Panc1 (cell line): ENCODE measurements around the gene DDX10. TPM values are rescaled to one million over a fixed set of nuclear protein-coding genes. Genes with fewer than 3 reads are reported as not detected.
"Not testable (repeated sequence)": the region's sequence is repeated elsewhere in the genome, so short reads cannot be mapped to it uniquely, and the experiment has no call there.

Experiments
- ATAC-seq: fragments of 200-7000 bp; cut with Tn5 transposase; 2 replicates; pipeline ENCODE4 v1.9.1; 2020; ENCODE audit warnings: mild to moderate bottlenecking, moderate library complexity
- BruUV-seq: library from RNA; stranded (reverse); fragments of 400-500 nt; replicated peaks from 2 replicates; lab custom pipeline; 2021; lab: Mats Ljungman, UMichigan
- CTCF ChIA-PET: fragments of 300-600 bp; sonication (Branson Sonifier 250); formaldehyde crosslinking; loops from one replicate; lab custom pipeline; 2022; ENCODE audit warnings: antibody characterized with exemption; lab: Charles Lee
- POLR2A ChIA-PET: fragments of 300-600 bp; sonication (Branson Sonifier 250); formaldehyde crosslinking; loops from one replicate; lab custom pipeline; 2022; ENCODE audit warnings: antibody characterized with exemption; lab: Charles Lee
- DNase-seq: peaks from one replicate; pipeline ENCODE4 v3.0.0-alpha.2; 2010; ENCODE audit warnings: low read depth, low spot score
- H3K27ac ChIP-seq: 2 replicates; pipeline ENCODE4 v1.5.1; 2011; ENCODE audit warnings: mild to moderate bottlenecking, low read length, inconsistent platforms
- H3K27me3 ChIP-seq: fragments of 200-500 bp; sonication (Bioruptor generic); 2 replicates; pipeline ENCODE4 v1.6.0; 2014; ENCODE audit warnings: low read length, inconsistent platforms; ENCODE audit not compliant: control insufficient read depth, insufficient read depth
- H3K36me3 ChIP-seq: fragments of 200-500 bp; sonication (Bioruptor generic); 2 replicates; pipeline ENCODE4 v1.5.1; 2014; ENCODE audit warnings: inconsistent platforms, mild to moderate bottlenecking, low read length, moderate library complexity; ENCODE audit not compliant: control insufficient read depth, insufficient read depth
- H3K4me1 ChIP-seq: 2 replicates; pipeline ENCODE4 v1.5.1; 2011; ENCODE audit warnings: inconsistent platforms, mild to moderate bottlenecking, low read length, moderate library complexity; ENCODE audit not compliant: control insufficient read depth, insufficient read depth
- H3K4me3 ChIP-seq, 2 experiments: 2 replicates each; pipeline ENCODE4 v1.5.1; 2011 to 2012; ENCODE audit warnings: low read depth in 2 of 2, low read length in 2 of 2, mild to moderate bottlenecking in 2 of 2, inconsistent platforms in 1 of 2, moderate library complexity in 1 of 2
- H3K9me3 ChIP-seq: fragments of 200-500 bp; sonication (Bioruptor generic); 2 replicates; pipeline ENCODE4 v1.5.1; 2014; ENCODE audit warnings: low read depth, mild to moderate bottlenecking, inconsistent platforms, low read length, moderate library complexity; ENCODE audit not compliant: control insufficient read depth, insufficient read depth
- POLR2AphosphoS5 ChIP-seq: IDR thresholded peaks from 2 replicates; pipeline ENCODE4 v1.6.1; 2012; ENCODE audit warnings: mild to moderate bottlenecking, low read depth, low read length, moderate library complexity
- SIN3A ChIP-seq: IDR thresholded peaks from 2 replicates; pipeline ENCODE4 v1.6.1; 2012; ENCODE audit warnings: low read depth, mild to moderate bottlenecking, low read length, moderate library complexity, borderline replicate concordance; ENCODE audit not compliant: insufficient read depth
- TCF7L2 ChIP-seq: IDR thresholded peaks from 2 replicates; pipeline ENCODE4 v1.6.1; 2011; ENCODE audit warnings: mild to moderate bottlenecking, low read depth, low read length, inconsistent platforms
- in situ Hi-C: cut with HindIII; loops from 2 replicates; pipeline ENCODE4 v1.10.0; 2016; ENCODE audit warnings: low sequenced_read_pairs, low pct_unique_long_range_greater_than_20kb
- intact Hi-C: fragments of 100-400 bp; cut with micrococcal nuclease; formaldehyde crosslinking; loops from one replicate; pipeline ENCODE4 v1.10.0; 2022; ENCODE audit not compliant: unreplicated experiment
- total RNA-seq: library from RNA; stranded (reverse); gene quantifications from one replicate; pipeline ENCODE4 v1.2.1, GENCODE V29; 2021; ENCODE audit not compliant: unreplicated experiment
- TF ChIP-seq, protein P1 (sequence below): fragments of 450-650 bp; IDR thresholded peaks from 2 replicates; pipeline ENCODE4 v1.5.1; 2017; ENCODE audit warnings: mild to moderate bottlenecking
- TF ChIP-seq, protein P2 (sequence below), 2 experiments: IDR thresholded peaks; 2 replicates each; pipeline ENCODE4 v1.6.1; 2011 to 2012; ENCODE audit warnings: low read depth in 2 of 2, control low read depth in 1 of 2, low read length in 1 of 2, mild to moderate bottlenecking in 1 of 2, moderate library complexity in 1 of 2; ENCODE audit not compliant: insufficient read depth in 1 of 2

The DDX10 gene
- total RNA-seq, 1 experiment from 2014 or later = 48.8 TPM

DNA sequence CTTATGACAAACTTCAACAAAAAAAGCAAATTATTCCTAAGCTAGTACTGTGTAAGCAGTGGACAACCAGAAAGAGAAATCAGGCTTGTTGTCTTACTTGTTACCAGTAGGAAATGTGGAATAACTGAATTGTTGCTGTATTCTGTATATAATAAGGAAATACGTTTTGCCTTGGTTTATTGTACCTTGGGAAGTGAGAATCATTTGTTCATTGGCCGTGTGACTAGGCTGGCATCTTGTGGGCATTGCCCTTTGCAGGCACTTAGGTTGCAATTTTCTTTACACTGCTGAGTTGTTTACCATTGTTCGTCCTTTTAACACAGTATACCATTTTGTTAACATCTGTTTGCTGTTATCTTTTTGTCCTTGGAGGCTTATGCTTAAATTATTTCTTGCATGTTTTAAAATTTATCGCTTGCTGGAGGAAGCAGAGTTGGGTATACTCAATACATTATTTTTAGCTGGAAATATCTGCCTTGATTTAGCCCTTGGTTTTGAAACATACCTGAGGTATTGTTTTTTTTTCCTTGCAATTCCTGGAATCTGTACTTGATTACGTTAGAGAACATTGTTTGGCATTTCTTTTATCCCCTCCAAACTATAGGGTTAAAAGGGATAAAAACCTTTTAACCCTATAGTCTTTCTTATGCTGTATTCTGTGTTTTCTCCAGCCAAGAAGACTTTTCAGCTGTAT, 109.3 kb downstream of the DDX10 start:
- no peak overlapping the region for H3K27ac ChIP-seq
- in situ Hi-C loops = no loop called here
- POLR2A ChIA-PET = no interaction called here
- ATAC-seq = no peak
- CTCF ChIA-PET = no interaction called here
- H3K27me3 ChIP-seq = no peaks in the 10 kb centered on the region
- H3K4me1 ChIP-seq = no peaks in the 10 kb centered on the region
- H3K9me3 ChIP-seq = peaks cover 3% of the 10 kb centered on the region; the same call in 1 of the 2 replicates
- H3K36me3 ChIP-seq = no peaks in the 10 kb centered on the region
- intact Hi-C loops = no loop called here
- no TSS peak for BruUV-seq
- DNase-seq = no peak
- no peak overlapping the region for H3K4me3 ChIP-seq
- TF ChIP-seq SIN3A = no peak

DNA sequence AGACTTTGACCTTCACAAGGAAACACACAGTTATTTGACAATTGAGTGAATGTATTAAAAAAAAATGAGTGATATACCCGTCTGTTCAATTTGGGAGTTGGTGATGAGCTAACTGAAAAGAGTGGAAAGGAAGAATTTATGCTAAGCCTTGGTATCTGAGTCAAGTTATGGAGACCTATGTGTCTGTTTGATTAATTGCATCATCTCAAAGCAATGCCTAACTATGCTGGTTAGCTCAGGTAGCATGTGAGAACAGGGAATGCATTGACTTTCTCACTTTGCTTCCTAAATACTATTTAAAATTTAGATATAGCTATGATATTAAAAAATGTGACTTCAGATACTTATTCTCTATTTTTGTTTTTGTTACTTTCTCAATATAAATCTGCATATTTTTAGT, 110.5 kb downstream of the DDX10 start:
- no peaks in the 10 kb centered on the region for H3K27me3 ChIP-seq
- H3K27ac ChIP-seq = no peak overlapping the region
- H3K4me3 ChIP-seq = no peak overlapping the region
- no peak for ATAC-seq
- H3K36me3 ChIP-seq = no peaks in the 10 kb centered on the region
- H3K9me3 ChIP-seq = no peaks in the 10 kb centered on the region; the same call in 1 of the 2 replicates
- intact Hi-C loops (no loop called here), in situ Hi-C loops (no loop called here)
- TF ChIP-seq SIN3A (no peak), TCF7L2 (no peak), POLR2AphosphoS5 (no peak)
- TF ChIP-seq, protein P1, sequence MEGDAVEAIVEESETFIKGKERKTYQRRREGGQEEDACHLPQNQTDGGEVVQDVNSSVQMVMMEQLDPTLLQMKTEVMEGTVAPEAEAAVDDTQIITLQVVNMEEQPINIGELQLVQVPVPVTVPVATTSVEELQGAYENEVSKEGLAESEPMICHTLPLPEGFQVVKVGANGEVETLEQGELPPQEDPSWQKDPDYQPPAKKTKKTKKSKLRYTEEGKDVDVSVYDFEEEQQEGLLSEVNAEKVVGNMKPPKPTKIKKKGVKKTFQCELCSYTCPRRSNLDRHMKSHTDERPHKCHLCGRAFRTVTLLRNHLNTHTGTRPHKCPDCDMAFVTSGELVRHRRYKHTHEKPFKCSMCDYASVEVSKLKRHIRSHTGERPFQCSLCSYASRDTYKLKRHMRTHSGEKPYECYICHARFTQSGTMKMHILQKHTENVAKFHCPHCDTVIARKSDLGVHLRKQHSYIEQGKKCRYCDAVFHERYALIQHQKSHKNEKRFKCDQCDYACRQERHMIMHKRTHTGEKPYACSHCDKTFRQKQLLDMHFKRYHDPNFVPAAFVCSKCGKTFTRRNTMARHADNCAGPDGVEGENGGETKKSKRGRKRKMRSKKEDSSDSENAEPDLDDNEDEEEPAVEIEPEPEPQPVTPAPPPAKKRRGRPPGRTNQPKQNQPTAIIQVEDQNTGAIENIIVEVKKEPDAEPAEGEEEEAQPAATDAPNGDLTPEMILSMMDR = no peak
- TF ChIP-seq, protein P2, sequence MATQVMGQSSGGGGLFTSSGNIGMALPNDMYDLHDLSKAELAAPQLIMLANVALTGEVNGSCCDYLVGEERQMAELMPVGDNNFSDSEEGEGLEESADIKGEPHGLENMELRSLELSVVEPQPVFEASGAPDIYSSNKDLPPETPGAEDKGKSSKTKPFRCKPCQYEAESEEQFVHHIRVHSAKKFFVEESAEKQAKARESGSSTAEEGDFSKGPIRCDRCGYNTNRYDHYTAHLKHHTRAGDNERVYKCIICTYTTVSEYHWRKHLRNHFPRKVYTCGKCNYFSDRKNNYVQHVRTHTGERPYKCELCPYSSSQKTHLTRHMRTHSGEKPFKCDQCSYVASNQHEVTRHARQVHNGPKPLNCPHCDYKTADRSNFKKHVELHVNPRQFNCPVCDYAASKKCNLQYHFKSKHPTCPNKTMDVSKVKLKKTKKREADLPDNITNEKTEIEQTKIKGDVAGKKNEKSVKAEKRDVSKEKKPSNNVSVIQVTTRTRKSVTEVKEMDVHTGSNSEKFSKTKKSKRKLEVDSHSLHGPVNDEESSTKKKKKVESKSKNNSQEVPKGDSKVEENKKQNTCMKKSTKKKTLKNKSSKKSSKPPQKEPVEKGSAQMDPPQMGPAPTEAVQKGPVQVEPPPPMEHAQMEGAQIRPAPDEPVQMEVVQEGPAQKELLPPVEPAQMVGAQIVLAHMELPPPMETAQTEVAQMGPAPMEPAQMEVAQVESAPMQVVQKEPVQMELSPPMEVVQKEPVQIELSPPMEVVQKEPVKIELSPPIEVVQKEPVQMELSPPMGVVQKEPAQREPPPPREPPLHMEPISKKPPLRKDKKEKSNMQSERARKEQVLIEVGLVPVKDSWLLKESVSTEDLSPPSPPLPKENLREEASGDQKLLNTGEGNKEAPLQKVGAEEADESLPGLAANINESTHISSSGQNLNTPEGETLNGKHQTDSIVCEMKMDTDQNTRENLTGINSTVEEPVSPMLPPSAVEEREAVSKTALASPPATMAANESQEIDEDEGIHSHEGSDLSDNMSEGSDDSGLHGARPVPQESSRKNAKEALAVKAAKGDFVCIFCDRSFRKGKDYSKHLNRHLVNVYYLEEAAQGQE (IDR thresholded peaks at IDR 0.05; ENCODE audit: insufficient read depth in 1 of 2, low read depth in 2 of 2, low read length in 1 of 2) = no peak
- CTCF ChIA-PET = no interaction called here
- DNase-seq = no peak
- H3K4me1 ChIP-seq = no peaks in the 10 kb centered on the region
- POLR2A ChIA-PET = no interaction called here
- no TSS peak for BruUV-seq

DNA sequence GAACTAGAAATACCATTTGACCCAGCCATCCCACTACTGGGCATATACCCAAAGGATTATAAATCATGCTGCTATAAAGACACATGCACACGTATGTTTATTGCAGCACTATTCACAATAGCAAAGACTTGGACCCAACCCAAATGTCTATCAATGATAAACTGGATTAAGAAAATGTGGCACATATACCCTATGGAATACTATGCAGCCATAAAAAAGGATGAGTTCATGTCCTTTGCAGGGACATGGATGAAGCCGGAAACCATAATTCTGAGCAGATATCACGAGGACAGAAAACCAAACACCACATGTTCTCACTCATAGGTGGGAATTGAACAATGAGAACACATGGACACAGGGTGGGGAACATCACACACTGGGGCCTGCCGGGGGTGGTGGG, 114.3 kb downstream of the DDX10 start:
- in situ Hi-C loops, H3K27me3 ChIP-seq, BruUV-seq, H3K9me3 ChIP-seq, H3K4me1 ChIP-seq, POLR2A ChIA-PET, DNase-seq, H3K4me3 ChIP-seq, ATAC-seq, intact Hi-C loops, H3K27ac ChIP-seq, CTCF ChIA-PET, H3K36me3 ChIP-seq: not testable (repeated sequence)
